ENCODE measurements around the gene ARID2.

Gene ARID2, protein sequence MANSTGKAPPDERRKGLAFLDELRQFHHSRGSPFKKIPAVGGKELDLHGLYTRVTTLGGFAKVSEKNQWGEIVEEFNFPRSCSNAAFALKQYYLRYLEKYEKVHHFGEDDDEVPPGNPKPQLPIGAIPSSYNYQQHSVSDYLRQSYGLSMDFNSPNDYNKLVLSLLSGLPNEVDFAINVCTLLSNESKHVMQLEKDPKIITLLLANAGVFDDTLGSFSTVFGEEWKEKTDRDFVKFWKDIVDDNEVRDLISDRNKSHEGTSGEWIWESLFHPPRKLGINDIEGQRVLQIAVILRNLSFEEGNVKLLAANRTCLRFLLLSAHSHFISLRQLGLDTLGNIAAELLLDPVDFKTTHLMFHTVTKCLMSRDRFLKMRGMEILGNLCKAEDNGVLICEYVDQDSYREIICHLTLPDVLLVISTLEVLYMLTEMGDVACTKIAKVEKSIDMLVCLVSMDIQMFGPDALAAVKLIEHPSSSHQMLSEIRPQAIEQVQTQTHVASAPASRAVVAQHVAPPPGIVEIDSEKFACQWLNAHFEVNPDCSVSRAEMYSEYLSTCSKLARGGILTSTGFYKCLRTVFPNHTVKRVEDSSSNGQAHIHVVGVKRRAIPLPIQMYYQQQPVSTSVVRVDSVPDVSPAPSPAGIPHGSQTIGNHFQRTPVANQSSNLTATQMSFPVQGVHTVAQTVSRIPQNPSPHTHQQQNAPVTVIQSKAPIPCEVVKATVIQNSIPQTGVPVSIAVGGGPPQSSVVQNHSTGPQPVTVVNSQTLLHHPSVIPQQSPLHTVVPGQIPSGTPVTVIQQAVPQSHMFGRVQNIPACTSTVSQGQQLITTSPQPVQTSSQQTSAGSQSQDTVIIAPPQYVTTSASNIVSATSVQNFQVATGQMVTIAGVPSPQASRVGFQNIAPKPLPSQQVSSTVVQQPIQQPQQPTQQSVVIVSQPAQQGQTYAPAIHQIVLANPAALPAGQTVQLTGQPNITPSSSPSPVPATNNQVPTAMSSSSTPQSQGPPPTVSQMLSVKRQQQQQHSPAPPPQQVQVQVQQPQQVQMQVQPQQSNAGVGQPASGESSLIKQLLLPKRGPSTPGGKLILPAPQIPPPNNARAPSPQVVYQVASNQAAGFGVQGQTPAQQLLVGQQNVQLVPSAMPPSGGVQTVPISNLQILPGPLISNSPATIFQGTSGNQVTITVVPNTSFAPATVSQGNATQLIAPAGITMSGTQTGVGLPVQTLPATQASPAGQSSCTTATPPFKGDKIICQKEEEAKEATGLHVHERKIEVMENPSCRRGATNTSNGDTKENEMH (N-terminal part only)

DNA sequence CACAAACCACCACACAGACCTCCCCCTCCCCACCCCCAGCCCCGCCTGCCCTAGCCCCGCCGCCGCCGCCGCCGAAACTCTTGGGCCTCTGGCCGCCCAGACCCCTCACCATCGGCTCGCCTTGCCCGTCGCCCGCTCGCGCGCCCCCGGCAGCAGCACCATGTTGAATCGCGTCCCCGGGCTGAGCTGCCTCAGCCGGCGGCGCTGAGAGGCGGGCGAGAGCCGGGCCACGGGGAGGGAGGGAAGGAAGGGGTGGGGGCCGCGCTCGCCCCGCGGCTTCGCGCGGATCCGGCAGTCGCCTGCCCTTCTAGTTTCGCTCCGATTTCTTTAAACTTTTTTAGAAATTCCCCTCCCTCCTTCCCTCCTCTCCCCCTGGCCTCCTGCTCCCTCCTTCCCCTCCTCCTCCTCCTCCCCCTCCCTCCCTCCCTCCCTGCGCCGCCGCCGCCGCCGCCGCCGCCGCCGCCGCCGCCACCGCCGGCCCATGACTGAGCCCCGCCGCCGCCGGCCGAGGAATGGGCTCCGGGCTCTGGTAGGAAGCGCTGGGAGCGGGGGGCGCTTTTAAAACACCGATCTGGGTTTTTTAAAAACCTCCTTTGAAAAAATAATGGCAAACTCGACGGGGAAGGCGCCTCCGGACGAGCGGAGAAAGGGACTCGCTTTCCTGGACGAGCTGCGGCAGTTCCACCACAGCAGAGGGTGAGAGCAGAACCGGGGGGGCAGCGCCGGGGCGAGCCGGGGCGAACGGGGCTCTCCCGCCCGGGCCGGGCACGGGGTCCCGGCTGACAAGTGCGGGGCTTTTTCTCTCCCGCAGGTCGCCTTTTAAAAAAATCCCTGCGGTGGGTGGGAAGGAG is at the start of gene ARID2:
TSS of gene ARID2 (plus strand) at position 474 of the 851 bp plus-strand sequence. CDS start at position 605, 131 bp downstream.
- DNase-seq (peak; percentile 83), ATAC-seq (peak; percentile 54)
- peak within 1 kb of the TSS; percentile 100 for H3K27ac Mint-ChIP-seq
- H3K27me3 Mint-ChIP-seq: no peaks in the 10 kb centered on the region
- H3K4me1 Mint-ChIP-seq: peaks cover 20% of the 10 kb centered on the region
- H3K9me3 Mint-ChIP-seq: no peaks in the 10 kb centered on the region
- peak within 1 kb of the TSS; percentile 100 for H3K4me3 Mint-ChIP-seq

DNA sequence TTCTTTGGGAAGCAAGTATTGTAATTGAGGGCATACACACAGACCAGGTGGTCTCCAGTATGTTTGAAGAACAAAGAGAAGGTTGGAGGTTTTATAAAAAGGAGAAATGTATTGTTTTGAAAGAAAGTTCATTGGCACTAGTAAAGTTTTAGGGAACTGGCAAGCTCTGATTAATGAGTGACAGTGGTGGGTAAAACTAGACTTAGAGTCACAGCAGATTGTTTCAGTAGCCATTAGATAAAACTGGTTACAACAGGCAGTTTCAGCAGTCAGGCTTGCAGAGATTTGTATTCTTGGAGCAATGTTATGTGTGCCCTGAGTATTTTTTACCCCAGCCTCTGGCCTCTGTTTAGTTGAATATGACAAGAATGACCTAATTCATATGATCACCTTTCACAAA is 49.1 kb upstream of the ARID2 start:
- H3K4me1 Mint-ChIP-seq: peaks cover 18% of the 10 kb centered on the region
- H3K4me3 Mint-ChIP-seq: no peak overlapping the region
- no peak for DNase-seq
- H3K27ac Mint-ChIP-seq: no peak overlapping the region
- no peak for ATAC-seq
- peaks cover 18% of the 10 kb centered on the region for H3K27me3 Mint-ChIP-seq
- no peaks in the 10 kb centered on the region for H3K9me3 Mint-ChIP-seq

DNA sequence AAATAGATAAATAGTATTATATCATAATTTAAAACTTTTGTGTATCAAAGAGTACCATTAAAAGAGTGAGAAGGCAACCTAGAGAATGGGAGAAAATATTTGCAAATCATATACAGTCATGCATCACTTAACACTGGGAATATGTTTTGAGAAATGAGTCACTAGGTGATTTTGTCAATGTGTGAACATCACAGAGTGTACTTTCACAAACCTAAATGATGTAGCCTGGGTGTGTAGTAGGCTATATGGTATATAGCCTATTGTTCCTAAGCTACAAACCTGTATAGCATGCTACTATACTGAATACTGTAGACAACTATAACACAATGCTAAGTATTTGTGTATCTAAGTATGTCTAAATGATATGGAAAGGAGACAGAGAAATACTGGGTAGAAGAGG is 48.0 kb upstream of the ARID2 start:
- peaks cover 18% of the 10 kb centered on the region for H3K27me3 Mint-ChIP-seq
- H3K4me1 Mint-ChIP-seq: peaks cover 29% of the 10 kb centered on the region
- peak; percentile 90 for ATAC-seq
- no peak overlapping the region for H3K27ac Mint-ChIP-seq
- no peak overlapping the region for H3K4me3 Mint-ChIP-seq
- no peak for DNase-seq
- H3K9me3 Mint-ChIP-seq: no peaks in the 10 kb centered on the region

DNA sequence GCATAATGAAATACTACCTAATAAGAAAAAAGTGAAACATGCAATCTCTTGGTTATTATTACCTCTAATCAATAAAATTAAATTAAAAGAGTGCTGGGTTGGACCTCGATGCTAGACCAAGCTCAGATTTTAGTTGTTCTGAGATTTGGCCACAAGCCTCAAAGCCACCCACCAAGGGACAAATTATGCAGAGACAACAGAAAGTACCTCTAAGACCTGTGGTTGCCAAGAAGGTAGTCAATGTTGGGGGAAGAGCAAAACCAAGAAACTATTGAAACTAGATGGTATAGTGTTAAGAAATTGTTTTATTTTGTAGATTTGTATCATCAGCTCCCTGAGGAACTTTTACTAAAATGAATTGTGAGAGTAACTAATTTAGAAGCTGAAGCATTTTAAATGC is 43.8 kb upstream of the ARID2 start:
- no peak overlapping the region for H3K4me3 Mint-ChIP-seq
- peaks cover 46% of the 10 kb centered on the region for H3K4me1 Mint-ChIP-seq
- no peak overlapping the region for H3K27ac Mint-ChIP-seq
- peaks cover 18% of the 10 kb centered on the region for H3K27me3 Mint-ChIP-seq
- DNase-seq (peak in 1 of 2 donors; percentile 39), ATAC-seq (peak; percentile 77)
- H3K9me3 Mint-ChIP-seq: no peaks in the 10 kb centered on the region

DNA sequence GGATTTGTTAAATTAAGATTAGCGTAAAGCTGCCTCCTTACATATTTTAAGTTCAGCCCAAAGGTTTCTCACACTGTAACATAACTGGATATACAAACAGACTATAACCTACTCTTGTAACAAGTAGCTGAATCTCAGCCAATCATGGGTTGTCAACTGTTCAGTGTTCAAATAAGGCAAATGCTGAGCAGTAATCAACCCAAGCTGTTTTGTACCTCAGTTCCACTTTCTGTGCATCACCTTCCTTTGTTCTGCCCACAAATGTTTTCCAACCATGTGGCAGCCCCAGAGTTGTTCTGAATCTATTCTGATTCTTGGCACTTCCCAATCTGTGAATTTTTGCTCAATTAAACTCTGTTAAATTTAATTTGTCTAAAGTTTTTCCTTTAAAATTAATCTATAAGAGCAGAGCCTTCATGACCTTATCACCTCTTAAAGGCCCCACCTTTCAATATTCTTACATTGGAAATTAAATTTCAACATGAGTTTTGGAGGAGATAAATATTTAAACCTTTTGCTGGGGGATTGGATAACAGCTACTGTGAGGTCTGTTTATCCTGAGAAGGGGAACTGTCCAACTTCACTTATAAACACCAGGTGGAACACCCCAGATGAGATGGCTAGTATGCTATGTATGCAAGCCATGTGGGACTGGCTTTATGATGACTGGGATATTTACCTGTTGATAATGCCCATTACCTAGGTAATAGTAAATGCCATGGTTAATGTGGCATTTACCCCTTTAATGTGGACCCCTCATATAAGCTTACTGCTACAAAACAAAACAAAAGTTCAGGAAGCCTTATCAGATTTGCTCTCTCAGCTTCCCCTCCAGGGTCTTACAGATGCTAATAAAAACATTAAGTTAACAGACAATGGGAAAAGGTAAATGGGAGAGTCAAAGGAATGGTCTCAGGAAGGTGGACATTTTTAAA is 42.2 kb upstream of the ARID2 start:
- peak overlapping the region in 1 of 2 donors; percentile 80 for H3K27ac Mint-ChIP-seq
- peaks cover 18% of the 10 kb centered on the region for H3K27me3 Mint-ChIP-seq
- peaks cover 35% of the 10 kb centered on the region for H3K4me1 Mint-ChIP-seq
- H3K9me3 Mint-ChIP-seq: no peaks in the 10 kb centered on the region
- ATAC-seq (peak; percentile 89), DNase-seq (no peak)
- H3K4me3 Mint-ChIP-seq: peak overlapping the region; percentile 9 to 70

DNA sequence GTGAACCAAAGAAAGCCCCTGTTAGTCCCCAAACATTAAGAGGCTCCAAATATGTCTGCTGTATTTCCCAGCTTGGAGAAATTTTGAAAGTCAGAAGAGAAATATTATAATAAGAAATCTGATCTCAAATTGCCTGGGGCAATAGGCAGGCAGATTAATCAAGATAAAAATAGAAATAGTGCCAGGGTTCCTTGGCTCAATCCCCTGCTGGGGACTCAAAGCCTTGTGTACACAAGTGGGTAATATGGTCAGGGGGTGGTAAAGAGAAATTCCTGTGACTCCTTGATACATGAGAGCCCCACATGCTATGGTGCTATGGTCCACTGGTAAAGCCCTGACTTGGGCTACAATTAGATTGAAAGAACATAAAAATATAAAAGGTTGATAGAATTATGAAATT is 41.3 kb upstream of the ARID2 start:
- peaks cover 39% of the 10 kb centered on the region for H3K4me1 Mint-ChIP-seq
- H3K9me3 Mint-ChIP-seq: no peaks in the 10 kb centered on the region
- ATAC-seq: no peak
- no peak overlapping the region for H3K27ac Mint-ChIP-seq
- peaks cover 11% of the 10 kb centered on the region for H3K27me3 Mint-ChIP-seq
- no peak for DNase-seq
- no peak overlapping the region for H3K4me3 Mint-ChIP-seq

DNA sequence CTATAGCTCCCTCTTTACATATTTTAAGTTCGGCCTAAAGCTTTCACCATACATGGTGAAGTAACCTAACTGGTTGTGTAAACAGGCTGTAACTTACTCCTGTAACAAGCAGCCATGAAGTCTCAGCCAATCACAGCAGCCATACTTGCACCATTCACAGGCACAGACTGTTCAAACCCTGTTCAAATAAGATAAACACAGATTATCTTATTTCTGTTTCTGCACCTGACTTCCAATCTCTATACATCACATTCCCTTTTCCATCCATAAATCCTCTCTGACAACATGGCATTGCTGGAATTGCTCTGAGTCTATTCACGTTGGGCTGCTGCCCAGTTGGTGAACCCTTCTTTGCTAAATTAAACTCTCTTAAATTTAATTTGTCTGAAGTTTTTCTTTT is 34.5 kb upstream of the ARID2 start:
- Mint-ChIP-seq H3K27ac (no peak overlapping the region), H3K9me3 (peaks cover 0 to 18% of the 10 kb centered on the region in 2 donors), H3K4me3 (no peak overlapping the region), H3K27me3 (no peaks in the 10 kb centered on the region), H3K4me1 (peaks cover 7% of the 10 kb centered on the region)
- no peak for DNase-seq
- ATAC-seq: no peak

DNA sequence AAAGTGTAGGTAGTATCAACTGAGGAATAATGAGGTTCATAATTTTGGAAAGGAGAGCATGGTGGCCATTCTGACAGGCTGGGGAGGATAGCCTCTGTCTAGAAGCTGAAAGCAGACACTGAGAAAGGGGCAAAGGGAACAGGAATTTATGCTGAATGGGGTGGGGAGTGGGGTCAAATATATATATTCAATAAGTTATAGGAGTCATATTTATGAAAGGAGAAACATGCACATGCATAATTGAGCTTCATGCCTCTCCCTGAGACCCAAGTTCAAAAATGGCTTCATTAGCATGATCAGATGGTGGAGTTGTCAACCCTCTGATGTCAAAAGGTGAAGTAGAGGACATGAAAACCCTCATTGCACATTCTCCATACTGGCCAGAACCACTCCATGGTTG is 33.9 kb upstream of the ARID2 start:
- Mint-ChIP-seq H3K27ac (no peak overlapping the region), H3K9me3 (peaks cover 0 to 18% of the 10 kb centered on the region in 2 donors), H3K27me3 (no peaks in the 10 kb centered on the region), H3K4me3 (no peak overlapping the region), H3K4me1 (peaks cover 7% of the 10 kb centered on the region)
- DNase-seq: no peak
- ATAC-seq: no peak

DNA sequence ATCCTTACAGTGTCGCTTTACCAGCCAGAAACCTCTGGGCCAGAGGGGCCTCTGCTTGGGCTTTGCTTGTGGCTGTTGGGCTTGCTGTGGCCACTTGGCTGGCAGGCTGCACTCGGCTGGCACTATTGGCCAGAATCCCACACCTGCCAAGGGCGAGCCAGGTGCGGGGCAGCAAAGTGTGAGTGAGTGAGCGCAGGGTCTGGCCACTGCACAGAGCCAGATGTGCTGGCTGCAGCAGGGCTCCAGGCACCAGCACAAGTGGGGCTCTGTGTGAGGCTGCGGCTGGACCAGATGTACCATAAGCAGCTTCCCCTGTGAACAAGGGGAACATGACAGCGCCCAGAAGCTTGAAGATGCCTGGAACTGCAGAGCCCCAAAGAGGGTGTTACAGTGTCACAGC is 33.5 kb upstream of the ARID2 start:
- H3K4me1 Mint-ChIP-seq: peaks cover 7% of the 10 kb centered on the region
- H3K9me3 Mint-ChIP-seq: peaks cover under 1 to 18% of the 10 kb centered on the region in 2 donors
- H3K4me3 Mint-ChIP-seq: no peak overlapping the region
- no peak for ATAC-seq
- H3K27me3 Mint-ChIP-seq: no peaks in the 10 kb centered on the region
- DNase-seq: no peak
- H3K27ac Mint-ChIP-seq: no peak overlapping the region

DNA sequence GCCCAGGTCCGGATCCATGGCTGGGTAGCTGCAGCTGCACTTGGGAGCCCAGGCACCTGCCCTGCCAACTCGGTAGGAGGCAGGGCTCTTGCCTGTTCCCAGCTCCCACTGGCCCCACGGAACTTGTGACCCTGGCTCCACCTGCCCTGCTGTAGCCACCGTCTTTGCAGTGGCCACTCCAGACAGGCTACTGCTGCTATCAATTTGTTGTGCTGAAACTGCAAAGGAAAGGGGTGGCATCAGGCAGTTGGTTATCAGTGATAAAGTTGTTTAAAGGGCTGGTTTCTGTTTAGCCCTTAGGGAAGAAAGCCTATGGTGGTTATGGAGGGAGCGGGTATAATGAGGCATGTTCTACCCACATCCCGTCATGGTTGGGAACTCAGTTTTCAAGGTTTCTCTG is 32.1 kb upstream of the ARID2 start:
- no peak for DNase-seq
- Mint-ChIP-seq H3K9me3 (peaks cover 6 to 25% of the 10 kb centered on the region in 2 donors), H3K4me1 (peaks cover 7% of the 10 kb centered on the region), H3K27ac (peak overlapping the region in 1 of 2 donors; percentile 61), H3K27me3 (no peaks in the 10 kb centered on the region), H3K4me3 (no peak overlapping the region)
- ATAC-seq: no peak

DNA sequence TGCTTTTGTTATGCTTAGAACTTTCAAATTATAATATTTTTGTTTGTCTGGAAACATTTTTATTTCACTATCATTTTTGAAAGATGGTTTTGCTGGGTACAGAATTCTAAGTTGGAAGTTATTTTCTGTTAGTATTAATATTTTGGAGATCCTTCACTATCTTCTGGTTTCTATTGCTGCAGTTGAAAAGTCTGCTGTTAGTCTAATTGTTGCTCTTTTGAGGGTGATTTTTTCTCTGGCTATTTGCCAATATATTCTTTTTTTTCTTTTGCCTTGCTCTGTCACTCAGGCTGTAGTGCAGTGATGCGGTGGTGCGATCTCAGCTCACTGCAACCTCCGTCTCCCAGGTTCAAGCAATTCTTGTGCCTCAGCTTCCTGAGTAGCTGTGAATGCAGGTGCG is 28.2 kb upstream of the ARID2 start:
- no peaks in the 10 kb centered on the region for H3K4me1 Mint-ChIP-seq
- H3K27ac Mint-ChIP-seq: no peak overlapping the region
- H3K27me3 Mint-ChIP-seq: no peaks in the 10 kb centered on the region
- no peak overlapping the region for H3K4me3 Mint-ChIP-seq
- peaks cover 6 to 12% of the 10 kb centered on the region in 2 donors for H3K9me3 Mint-ChIP-seq
- DNase-seq (no peak), ATAC-seq (no peak)

DNA sequence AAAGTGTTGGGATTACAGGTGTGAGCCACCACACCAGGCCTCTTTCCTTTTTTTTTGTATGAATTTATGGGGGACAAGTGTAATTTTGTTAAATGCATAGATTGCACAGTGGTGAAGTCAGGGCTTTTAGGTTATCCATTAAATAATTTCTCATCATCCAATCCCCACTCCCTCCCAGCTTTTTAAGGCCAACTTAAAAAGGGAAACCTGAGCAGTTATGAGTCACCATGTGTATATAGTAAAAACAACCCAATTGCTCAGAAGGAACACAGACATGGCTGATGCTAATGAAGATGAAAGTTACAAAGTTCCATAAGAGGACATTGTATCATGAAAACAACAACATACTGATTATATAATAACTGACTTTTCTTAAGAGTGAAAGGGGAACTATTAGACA is 25.6 kb upstream of the ARID2 start:
- Mint-ChIP-seq H3K4me3 (no peak overlapping the region), H3K9me3 (peaks cover 6 to 7% of the 10 kb centered on the region in 2 donors)

DNA sequence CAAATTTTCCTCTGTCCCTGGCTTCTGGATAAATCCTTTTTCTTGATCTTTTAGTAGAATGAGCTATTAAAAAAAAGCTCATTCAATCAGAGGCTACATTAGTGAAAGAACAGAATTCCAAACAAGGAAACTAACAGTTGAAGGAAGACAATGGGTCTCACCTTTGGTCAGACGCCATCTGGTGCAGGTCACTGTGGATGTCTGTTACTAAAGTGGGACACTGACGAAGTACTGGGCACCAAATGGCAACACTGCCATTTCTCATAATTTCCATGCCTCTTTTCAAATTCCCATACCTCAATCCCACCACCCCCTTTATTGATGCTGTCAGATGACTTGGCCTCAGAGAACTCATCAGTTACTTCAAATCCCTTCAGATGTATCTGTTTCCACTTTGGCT is 24.5 kb upstream of the ARID2 start:
- no peak for ATAC-seq
- Mint-ChIP-seq H3K27ac (no peak overlapping the region), H3K27me3 (no peaks in the 10 kb centered on the region), H3K9me3 (peaks cover 6 to 7% of the 10 kb centered on the region in 2 donors), H3K4me3 (no peak overlapping the region), H3K4me1 (peaks cover 4% of the 10 kb centered on the region)
- DNase-seq: no peak

More for the DNA sequence above, 25.6 kb upstream of the ARID2 start:
- Mint-ChIP-seq H3K27me3 (no peaks in the 10 kb centered on the region), H3K27ac (no peak overlapping the region), H3K4me1 (no peaks in the 10 kb centered on the region)
- DNase-seq: no peak
- ATAC-seq: no peak

DNA sequence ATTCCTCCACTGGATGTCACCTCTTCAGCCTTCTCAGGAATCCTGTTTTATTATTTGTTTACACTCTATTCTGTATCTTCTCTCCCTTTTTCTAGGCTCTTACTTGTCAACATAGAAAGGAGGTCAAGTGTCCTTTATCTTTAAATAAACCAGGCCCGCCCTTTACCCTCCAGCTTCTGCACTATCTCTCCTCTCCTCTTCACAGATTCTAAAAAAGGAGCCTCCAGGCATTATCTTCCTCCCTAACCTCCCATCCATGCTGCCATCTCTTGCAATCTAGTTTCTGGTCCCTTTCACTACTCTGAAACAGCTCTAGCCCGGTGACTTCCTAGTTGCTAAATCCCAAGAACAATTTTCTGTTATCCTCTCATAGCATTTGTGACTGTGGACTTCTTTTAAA is 24.1 kb upstream of the ARID2 start:
- H3K27me3 Mint-ChIP-seq: no peaks in the 10 kb centered on the region
- DNase-seq (no peak), ATAC-seq (no peak)
- peaks cover 4% of the 10 kb centered on the region for H3K4me1 Mint-ChIP-seq
- no peak overlapping the region for H3K27ac Mint-ChIP-seq
- H3K4me3 Mint-ChIP-seq: no peak overlapping the region
- H3K9me3 Mint-ChIP-seq: peaks cover 6 to 7% of the 10 kb centered on the region in 2 donors

Data from stimulated activated naive CD8-positive, alpha-beta T cell treated with anti-CD3 and anti-CD28 coated beads, Interleukin-15, amount 100 ng/mL, for 72 hours (primary cell).